Left lung (tissue), 10 donors: ENCODE measurements around the gene SAMD10. TPM values are rescaled to one million over a fixed set of nuclear protein-coding genes. Genes with fewer than 3 reads are reported as not detected.

Source experiments
- ATAC-seq: fragments of 200-7000 bp; cut with Tn5 transposase; one replicate; pipeline ENCODE4 v1.9.1; 2020; ENCODE audit warnings: moderate library complexity
- DNase-seq, 4 donors: peaks; one replicate each; pipeline ENCODE4 v3.0.0-alpha.2; 2013 to 2020
- H3K27ac ChIP-seq, 2 donors: fragments of 200-600 bp; sonication (generic) in 1 of 2; one replicate each; pipeline versions ENCODE4 v1.5.0 to v1.8.0; 2020 to 2021
- H3K27me3 ChIP-seq, 2 donors: fragments of 200-600 bp; sonication (generic) in 1 of 2; one replicate each; pipeline versions ENCODE4 v1.5.0 to v1.8.0; 2020 to 2021
- H3K36me3 ChIP-seq, 2 donors: fragments of 200-600 bp; sonication (generic) in 1 of 2; one replicate each; pipeline versions ENCODE4 v1.5.0 to v1.8.0; 2020 to 2021
- H3K4me1 ChIP-seq, 2 donors: fragments of 200-600 bp; one replicate each; pipeline ENCODE4 v1.8.0; 2021
- H3K4me3 ChIP-seq, 2 donors: fragments of 200-600 bp; sonication (generic) in 1 of 2; one replicate each; pipeline versions ENCODE4 v1.5.0 to v1.8.0; 2020 to 2021; ENCODE audit warnings: mild to moderate bottlenecking in 1 of 2
- H3K9me3 ChIP-seq, 2 donors: fragments of 200-600 bp; sonication (generic) in 1 of 2; one replicate each; pipeline versions ENCODE4 v1.5.0 to v1.8.0; 2020 to 2021
- intact Hi-C, 2 donors: fragments of 100-400 bp; cut with DNase I; formaldehyde crosslinking; loops; one replicate each; pipeline versions ENCODE4 v1.11.2 to v1.14.2; 2022
- polyA plus RNA-seq, 6 donors: library from polyadenylated mRNA; unstranded; fragments of 120-200 nt; gene quantifications; one replicate each; pipeline ENCODE4 v1.2.1, GENCODE V29; 2013; ENCODE audit not compliant: insufficient read length in 6 of 6
- total RNA-seq, 2 donors: library from RNA; stranded (reverse); fragmentation: NEBNext Ultra II Directional; extraction: Animal tissue kit (Norgen Biotek cat#: 25700); gene quantifications; one replicate each; pipeline ENCODE4 v1.2.1, GENCODE V29; 2021
- TF ChIP-seq, protein P1 (sequence below), 2 donors: fragments of 200-600 bp; sonication (generic) in 1 of 2; IDR thresholded peaks; one replicate each; pipeline versions ENCODE4 v1.5.0 to v1.8.0; 2021; ENCODE audit warnings: antibody characterized with exemption in 2 of 2
- donor health status: DM: no; HTN: yes; CAD: no.
- donor health status: DM: no; HTN: no; CAD: no.

Gene SAMD10
- total and polyA plus RNA-seq, 8 donors = 4.6 to 10.5 (median 7.1) TPM

GRCh38 chr20:63958964-63959698 is 20.3 kb downstream of the SAMD10 start:
- Histone ChIP-seq H3K4me1 (peaks cover 20 to 34% of the 10 kb centered on the region in 2 donors), H3K9me3 (no peaks in the 10 kb centered on the region), H3K36me3 (peaks cover 0 to 49% of the 10 kb centered on the region in 2 donors), H3K27me3 (no peaks in the 10 kb centered on the region), H3K4me3 (no peak overlapping the region), H3K27ac (no peak overlapping the region)
- TF ChIP-seq, protein P1, sequence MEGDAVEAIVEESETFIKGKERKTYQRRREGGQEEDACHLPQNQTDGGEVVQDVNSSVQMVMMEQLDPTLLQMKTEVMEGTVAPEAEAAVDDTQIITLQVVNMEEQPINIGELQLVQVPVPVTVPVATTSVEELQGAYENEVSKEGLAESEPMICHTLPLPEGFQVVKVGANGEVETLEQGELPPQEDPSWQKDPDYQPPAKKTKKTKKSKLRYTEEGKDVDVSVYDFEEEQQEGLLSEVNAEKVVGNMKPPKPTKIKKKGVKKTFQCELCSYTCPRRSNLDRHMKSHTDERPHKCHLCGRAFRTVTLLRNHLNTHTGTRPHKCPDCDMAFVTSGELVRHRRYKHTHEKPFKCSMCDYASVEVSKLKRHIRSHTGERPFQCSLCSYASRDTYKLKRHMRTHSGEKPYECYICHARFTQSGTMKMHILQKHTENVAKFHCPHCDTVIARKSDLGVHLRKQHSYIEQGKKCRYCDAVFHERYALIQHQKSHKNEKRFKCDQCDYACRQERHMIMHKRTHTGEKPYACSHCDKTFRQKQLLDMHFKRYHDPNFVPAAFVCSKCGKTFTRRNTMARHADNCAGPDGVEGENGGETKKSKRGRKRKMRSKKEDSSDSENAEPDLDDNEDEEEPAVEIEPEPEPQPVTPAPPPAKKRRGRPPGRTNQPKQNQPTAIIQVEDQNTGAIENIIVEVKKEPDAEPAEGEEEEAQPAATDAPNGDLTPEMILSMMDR (IDR thresholded peaks at IDR 0.05) = no peak
- ATAC-seq = no peak
- intact Hi-C loops = no loop called here
- DNase-seq = peak in 1 of 4 donors; percentile 61

- ATAC-seq (no peak), DNase-seq (peak in 1 of 4 donors; percentile 22)
- no peak overlapping the region for H3K27ac ChIP-seq
- peaks cover 20 to 41% of the 10 kb centered on the region in 2 donors for H3K4me1 ChIP-seq
- TF ChIP-seq, protein P1 (IDR thresholded peaks at IDR 0.05) = no peak
- H3K4me3 ChIP-seq = no peak overlapping the region
- H3K36me3 ChIP-seq = peaks cover 0 to 42% of the 10 kb centered on the region in 2 donors
- H3K9me3 ChIP-seq = no peaks in the 10 kb centered on the region
- intact Hi-C loops = no loop called here
- H3K27me3 ChIP-seq = no peaks in the 10 kb centered on the region
Measured at GRCh38 chr20:63958471-63958870, 21.0 kb downstream of the SAMD10 start.

DNA sequence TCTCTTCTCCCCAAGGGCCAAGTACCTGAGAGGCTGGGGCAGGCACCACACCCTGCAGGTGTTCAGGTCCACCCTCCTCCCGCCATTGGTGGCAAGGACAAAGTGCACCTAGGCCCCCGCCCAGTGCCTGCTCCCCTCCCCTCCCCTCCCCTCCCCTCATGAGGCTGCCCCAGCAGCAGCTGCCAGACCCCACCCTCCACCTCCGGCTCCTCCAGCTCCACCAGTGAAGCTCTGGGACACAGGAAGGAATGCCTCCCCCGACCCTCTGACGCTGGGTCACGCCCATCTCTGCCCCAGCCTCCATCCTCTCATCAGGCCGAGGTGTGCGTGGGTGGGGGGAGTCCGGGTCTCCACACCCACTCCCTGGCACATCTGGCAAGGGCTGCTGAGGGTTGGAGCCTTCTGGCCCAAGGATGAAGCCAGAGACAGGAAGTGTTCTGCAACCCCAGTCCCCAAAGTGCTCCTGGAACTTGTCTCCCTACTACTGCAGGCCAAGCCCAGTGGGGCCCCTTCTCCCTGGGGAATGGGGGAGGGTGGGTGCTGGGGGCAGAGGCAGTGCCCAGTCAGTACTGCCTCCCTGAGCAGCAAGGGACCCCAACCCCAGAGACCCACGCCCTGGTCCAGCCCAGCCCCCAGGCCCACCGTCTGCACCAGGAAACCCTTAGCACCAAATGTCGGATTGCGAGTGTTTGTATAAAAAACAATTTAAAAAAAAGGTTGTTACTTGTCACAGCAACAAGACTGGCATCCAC is 21.6 kb downstream of the SAMD10 start:
- TF ChIP-seq, protein P1 (IDR thresholded peaks at IDR 0.05) = no peak
- peaks cover 20 to 41% of the 10 kb centered on the region in 2 donors for H3K4me1 ChIP-seq
- intact Hi-C loops = no loop called here
- no peaks in the 10 kb centered on the region for H3K9me3 ChIP-seq
- peak overlapping the region; percentile 42 to 45 for H3K27ac ChIP-seq
- H3K36me3 ChIP-seq = peaks cover 0 to 36% of the 10 kb centered on the region in 2 donors
- peak; percentile 0 for ATAC-seq
- peak in 2 of 4 donors; percentile 33 to 73 for DNase-seq
- no peaks in the 10 kb centered on the region for H3K27me3 ChIP-seq
- no peak overlapping the region for H3K4me3 ChIP-seq

DNA sequence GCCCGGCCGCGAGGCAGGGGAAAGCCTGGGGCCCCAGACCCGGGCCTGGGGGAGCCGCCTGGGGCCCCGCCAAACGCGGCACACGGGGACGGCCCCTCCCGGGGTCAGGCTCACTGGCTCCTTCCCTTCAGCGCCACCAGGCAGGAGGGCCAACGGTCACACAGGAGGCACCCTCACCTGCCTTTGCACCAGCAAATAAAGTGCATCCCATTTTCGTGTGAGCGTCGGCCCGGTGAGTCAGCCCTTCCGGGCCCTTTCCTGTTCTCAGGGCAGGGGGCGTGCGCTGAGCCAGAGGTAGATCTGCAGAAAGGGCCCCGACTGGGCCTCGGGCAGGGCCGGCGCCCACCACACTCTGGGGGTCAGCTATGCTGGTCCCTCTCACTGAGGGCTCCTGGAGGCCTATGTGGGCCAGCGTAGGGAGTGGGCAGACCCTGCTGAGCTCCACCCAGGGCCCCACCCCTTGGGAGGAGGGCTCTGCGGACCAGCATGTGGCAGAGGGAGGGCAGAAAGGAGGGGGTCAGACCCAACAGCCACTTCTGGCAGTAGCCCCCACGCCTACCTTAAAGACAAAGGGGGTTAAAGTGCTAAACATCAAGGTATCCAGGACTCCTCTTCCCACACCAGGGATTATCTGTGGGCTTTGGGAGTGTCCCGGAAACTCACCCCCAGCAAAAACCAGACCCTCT is 22.3 kb downstream of the SAMD10 start:
- Histone ChIP-seq H3K9me3 (no peaks in the 10 kb centered on the region), H3K4me1 (peaks cover 20 to 45% of the 10 kb centered on the region in 2 donors), H3K27me3 (no peaks in the 10 kb centered on the region), H3K36me3 (peaks cover 0 to 35% of the 10 kb centered on the region in 2 donors), H3K27ac (peak overlapping the region; percentile 42 to 45), H3K4me3 (peak overlapping the region; percentile 36 to 100)
- TF ChIP-seq, protein P1 (IDR thresholded peaks at IDR 0.05) = no peak
- peak; percentile 57 for ATAC-seq
- peak in 2 of 4 donors; percentile 65 to 86 for DNase-seq
- intact Hi-C loops = no loop called here
